Progenitor cell of endocrine pancreas (in vitro differentiated cells): Measurements from ENCODE around the gene DLGAP1. TPM values are rescaled to one million over a fixed set of nuclear protein-coding genes. Genes with fewer than 3 reads are reported as not detected.
"Not testable (repeated sequence)": the region's sequence is repeated elsewhere in the genome, so short reads cannot be mapped to it uniquely, and the experiment has no call there.

Source experiments
- DNase-seq: peaks from one replicate; pipeline ENCODE4 v3.0.0; 2021; ENCODE audit warnings: low spot score; ENCODE audit not compliant: unreplicated experiment
- H3K27ac Mint-ChIP-seq: 2 replicates; pipeline ENCODE4 v1.8.0; 2021; ENCODE audit warnings: mild to moderate bottlenecking, moderate library complexity, mixed read lengths
- H3K27me3 Mint-ChIP-seq: 2 replicates; pipeline ENCODE4 v1.8.0; 2021; ENCODE audit warnings: mixed read lengths
- H3K36me3 Mint-ChIP-seq: 2 replicates; pipeline ENCODE4 v1.8.0; 2022; ENCODE audit warnings: mixed read lengths; ENCODE audit not compliant: insufficient read depth
- H3K4me1 Mint-ChIP-seq: 2 replicates; pipeline ENCODE4 v1.8.0; 2021; ENCODE audit warnings: low read depth, mixed read lengths
- H3K4me3 Mint-ChIP-seq: 2 replicates; pipeline ENCODE4 v1.8.0; 2021; ENCODE audit warnings: low read depth, mild to moderate bottlenecking, moderate library complexity, mixed read lengths
- H3K9me3 Mint-ChIP-seq: 2 replicates; pipeline ENCODE4 v1.8.0; 2021; ENCODE audit warnings: low read depth, mixed read lengths
- total RNA-seq: library from RNA; stranded (reverse); gene quantifications from 2 replicates; pipeline ENCODE4 v1.2.1, GENCODE V29; 2021
- TF ChIP-seq, protein P1 (sequence below): fragments of 200-600 bp; sonication (generic); IDR thresholded peaks from one replicate; pipeline ENCODE4 v1.5.0; 2021; ENCODE audit warnings: antibody characterized with exemption, mild to moderate bottlenecking; ENCODE audit not compliant: unreplicated experiment

DLGAP1 gene
- total RNA-seq, 1 donor from 2014 or later: 16.7 TPM

GRCh38 chr18:3584266-3584861, 870.7 kb downstream of the DLGAP1 start:
- H3K27me3 Mint-ChIP-seq: no peaks in the 10 kb centered on the region
- peaks cover 3% of the 10 kb centered on the region for H3K36me3 Mint-ChIP-seq
- H3K9me3 Mint-ChIP-seq: peaks cover 3% of the 10 kb centered on the region
- no peak overlapping the region for H3K4me3 Mint-ChIP-seq
- no peak for DNase-seq
- TF ChIP-seq, protein P1, sequence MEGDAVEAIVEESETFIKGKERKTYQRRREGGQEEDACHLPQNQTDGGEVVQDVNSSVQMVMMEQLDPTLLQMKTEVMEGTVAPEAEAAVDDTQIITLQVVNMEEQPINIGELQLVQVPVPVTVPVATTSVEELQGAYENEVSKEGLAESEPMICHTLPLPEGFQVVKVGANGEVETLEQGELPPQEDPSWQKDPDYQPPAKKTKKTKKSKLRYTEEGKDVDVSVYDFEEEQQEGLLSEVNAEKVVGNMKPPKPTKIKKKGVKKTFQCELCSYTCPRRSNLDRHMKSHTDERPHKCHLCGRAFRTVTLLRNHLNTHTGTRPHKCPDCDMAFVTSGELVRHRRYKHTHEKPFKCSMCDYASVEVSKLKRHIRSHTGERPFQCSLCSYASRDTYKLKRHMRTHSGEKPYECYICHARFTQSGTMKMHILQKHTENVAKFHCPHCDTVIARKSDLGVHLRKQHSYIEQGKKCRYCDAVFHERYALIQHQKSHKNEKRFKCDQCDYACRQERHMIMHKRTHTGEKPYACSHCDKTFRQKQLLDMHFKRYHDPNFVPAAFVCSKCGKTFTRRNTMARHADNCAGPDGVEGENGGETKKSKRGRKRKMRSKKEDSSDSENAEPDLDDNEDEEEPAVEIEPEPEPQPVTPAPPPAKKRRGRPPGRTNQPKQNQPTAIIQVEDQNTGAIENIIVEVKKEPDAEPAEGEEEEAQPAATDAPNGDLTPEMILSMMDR: no peak
- H3K4me1 Mint-ChIP-seq: no peaks in the 10 kb centered on the region
- no peak overlapping the region for H3K27ac Mint-ChIP-seq

GRCh38 chr18:3583873-3584247, 871.2 kb downstream of the DLGAP1 start:
- no peak overlapping the region for H3K27ac Mint-ChIP-seq
- H3K9me3 Mint-ChIP-seq: peaks cover 3% of the 10 kb centered on the region
- DNase-seq: no peak
- H3K27me3 Mint-ChIP-seq: no peaks in the 10 kb centered on the region
- TF ChIP-seq, protein P1: no peak
- no peak overlapping the region for H3K4me3 Mint-ChIP-seq
- H3K4me1 Mint-ChIP-seq: no peaks in the 10 kb centered on the region
- H3K36me3 Mint-ChIP-seq: peaks cover 3% of the 10 kb centered on the region

- not testable (repeated sequence) for H3K27ac Mint-ChIP-seq, H3K4me1 Mint-ChIP-seq
Measured at GRCh38 chr18:3583106-3583872, 871.8 kb downstream of the DLGAP1 start.

GRCh38 chr18:3581890-3582289, 873.2 kb downstream of the DLGAP1 start:
- no peak overlapping the region for H3K4me3 Mint-ChIP-seq
- no peaks in the 10 kb centered on the region for H3K36me3 Mint-ChIP-seq
- no peaks in the 10 kb centered on the region for H3K27me3 Mint-ChIP-seq
- no peak for DNase-seq
- no peak overlapping the region for H3K27ac Mint-ChIP-seq
- no peaks in the 10 kb centered on the region for H3K9me3 Mint-ChIP-seq
- no peaks in the 10 kb centered on the region for H3K4me1 Mint-ChIP-seq
- TF ChIP-seq, protein P1: no peak

More at GRCh38 chr18:3583106-3583872, 871.8 kb downstream of the DLGAP1 start:
- not testable (repeated sequence) for H3K4me3 Mint-ChIP-seq, H3K27me3 Mint-ChIP-seq, H3K9me3 Mint-ChIP-seq, H3K36me3 Mint-ChIP-seq, DNase-seq

- not testable (repeated sequence) for H3K4me3 Mint-ChIP-seq, H3K9me3 Mint-ChIP-seq, DNase-seq, H3K27me3 Mint-ChIP-seq, H3K4me1 Mint-ChIP-seq, H3K36me3 Mint-ChIP-seq
- H3K27ac Mint-ChIP-seq: peak overlapping the region; percentile 57
Measured at GRCh38 chr18:3580523-3581025, 874.5 kb downstream of the DLGAP1 start.

DNA sequence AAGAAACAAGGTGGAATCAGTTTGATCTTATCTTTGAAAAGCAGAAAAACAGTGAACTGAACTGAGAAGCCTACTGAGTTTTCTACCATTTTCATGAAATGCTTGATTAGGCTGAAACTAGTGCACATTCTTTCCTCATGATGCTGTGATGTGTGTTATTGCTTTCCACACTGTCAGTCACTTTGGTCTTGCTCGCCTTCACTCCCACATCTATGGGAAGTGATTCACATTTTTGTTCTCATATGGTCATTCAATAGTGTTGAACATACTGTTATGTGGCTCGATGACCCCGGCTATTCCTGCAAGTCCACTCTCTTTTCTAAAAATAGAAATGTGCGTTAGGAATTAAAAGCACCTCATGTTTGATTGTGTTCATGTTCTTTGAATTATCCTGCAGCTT, 875.4 kb downstream of the DLGAP1 start:
- TF ChIP-seq, protein P1: no peak
- no peaks in the 10 kb centered on the region for H3K36me3 Mint-ChIP-seq
- no peaks in the 10 kb centered on the region for H3K9me3 Mint-ChIP-seq
- no peak overlapping the region for H3K4me3 Mint-ChIP-seq
- no peak for DNase-seq
- H3K27ac Mint-ChIP-seq: no peak overlapping the region
- H3K4me1 Mint-ChIP-seq: no peaks in the 10 kb centered on the region
- no peaks in the 10 kb centered on the region for H3K27me3 Mint-ChIP-seq
